Stomach smooth muscle (tissue), 2 donors: ENCODE measurements around the gene ARF3.

ENCODE experiments used
- H3K27ac ChIP-seq: one replicate; pipeline ENCODE4 v1.7.0; 2013; ENCODE audit warnings: mild to moderate bottlenecking, low read length, inconsistent platforms
- H3K27me3 ChIP-seq, 2 donors: one replicate each; pipeline ENCODE4 v1.7.0; 2013; ENCODE audit warnings: low read length in 2 of 2; ENCODE audit not compliant: insufficient read depth in 2 of 2, control insufficient read depth in 1 of 2
- H3K36me3 ChIP-seq, 2 donors: one replicate each; pipeline ENCODE4 v1.7.0; 2013; ENCODE audit warnings: low read length in 2 of 2; ENCODE audit not compliant: control insufficient read depth in 2 of 2, insufficient read depth in 2 of 2
- H3K4me1 ChIP-seq: one replicate; pipeline ENCODE4 v1.7.0; 2013; ENCODE audit warnings: low read length; ENCODE audit not compliant: control insufficient read depth, insufficient read depth
- H3K4me3 ChIP-seq, 2 donors: one replicate each; pipeline ENCODE4 v1.7.0; 2013; ENCODE audit warnings: low read length in 2 of 2
- H3K9ac ChIP-seq, 2 donors: one replicate each; pipeline ENCODE4 v1.7.0; 2013; ENCODE audit warnings: low read length in 2 of 2, mild to moderate bottlenecking in 1 of 2
- H3K9me3 ChIP-seq, 2 donors: one replicate each; pipeline ENCODE4 v1.7.0; 2013; ENCODE audit warnings: low read length in 2 of 2; ENCODE audit not compliant: control insufficient read depth in 2 of 2
- donor health status: healthy.
- donor health status: Pancreatic carcinoma.

Gene ARF3

GRCh38 chr12:48970702-48971334, 13.5 kb upstream of the ARF3 start:
- Histone ChIP-seq H3K9ac (no peak overlapping the region), H3K27me3 (peaks cover 49 to 64% of the 10 kb centered on the region in 2 donors), H3K27ac (no peak overlapping the region), H3K9me3 (no peaks in the 10 kb centered on the region), H3K4me3 (peak overlapping the region; percentile 41 to 55), H3K4me1 (peaks cover 21% of the 10 kb centered on the region), H3K36me3 (no peaks in the 10 kb centered on the region)

- Histone ChIP-seq H3K27ac (no peak overlapping the region), H3K27me3 (peaks cover 47 to 62% of the 10 kb centered on the region in 2 donors)
These were observed 12.8 kb upstream of the ARF3 start for GRCh38 chr12:48969833-48970701.

GRCh38 chr12:48969160-48969771, 12.0 kb upstream of the ARF3 start:
- Histone ChIP-seq H3K9me3 (no peaks in the 10 kb centered on the region), H3K4me3 (no peak overlapping the region), H3K36me3 (no peaks in the 10 kb centered on the region), H3K9ac (no peak overlapping the region), H3K27me3 (peaks cover 48 to 55% of the 10 kb centered on the region in 2 donors), H3K4me1 (peaks cover 21% of the 10 kb centered on the region), H3K27ac (no peak overlapping the region)

More at GRCh38 chr12:48969833-48970701, 12.8 kb upstream of the ARF3 start:
- H3K9me3 ChIP-seq = no peaks in the 10 kb centered on the region
- H3K9ac ChIP-seq = no peak overlapping the region
- no peaks in the 10 kb centered on the region for H3K36me3 ChIP-seq
- peaks cover 21% of the 10 kb centered on the region for H3K4me1 ChIP-seq
- peak overlapping the region in 1 of 2 donors; percentile 49 for H3K4me3 ChIP-seq

GRCh38 chr12:48968467-48968866, 11.2 kb upstream of the ARF3 start:
- H3K4me1 ChIP-seq = peaks cover 20% of the 10 kb centered on the region
- H3K36me3 ChIP-seq = no peaks in the 10 kb centered on the region
- no peak overlapping the region for H3K4me3 ChIP-seq
- peaks cover 41 to 49% of the 10 kb centered on the region in 2 donors for H3K27me3 ChIP-seq
- H3K27ac ChIP-seq = no peak overlapping the region
- no peaks in the 10 kb centered on the region for H3K9me3 ChIP-seq
- H3K9ac ChIP-seq = no peak overlapping the region

GRCh38 chr12:48967991-48968390, 10.7 kb upstream of the ARF3 start:
- Histone ChIP-seq H3K36me3 (no peaks in the 10 kb centered on the region), H3K27me3 (peaks cover 36 to 44% of the 10 kb centered on the region in 2 donors), H3K4me1 (peaks cover 19% of the 10 kb centered on the region), H3K9ac (no peak overlapping the region), H3K4me3 (no peak overlapping the region), H3K9me3 (no peaks in the 10 kb centered on the region), H3K27ac (no peak overlapping the region)

GRCh38 chr12:48966177-48966895, 9.0 kb upstream of the ARF3 start:
- Histone ChIP-seq H3K4me1 (peaks cover 12% of the 10 kb centered on the region), H3K4me3 (no peak overlapping the region), H3K9ac (no peak overlapping the region), H3K27me3 (peaks cover 22 to 28% of the 10 kb centered on the region in 2 donors), H3K27ac (no peak overlapping the region), H3K9me3 (no peaks in the 10 kb centered on the region), H3K36me3 (no peaks in the 10 kb centered on the region)

- H3K4me3 ChIP-seq = no peak overlapping the region
- no peaks in the 10 kb centered on the region for H3K36me3 ChIP-seq
- H3K9ac ChIP-seq = no peak overlapping the region
- H3K4me1 ChIP-seq = peaks cover 6% of the 10 kb centered on the region
- no peaks in the 10 kb centered on the region for H3K9me3 ChIP-seq
- no peak overlapping the region for H3K27ac ChIP-seq
- peaks cover 13 to 18% of the 10 kb centered on the region in 2 donors for H3K27me3 ChIP-seq
These were observed 8.1 kb upstream of the ARF3 start for GRCh38 chr12:48965298-48965838.

- H3K27ac ChIP-seq = no peak overlapping the region
- H3K9me3 ChIP-seq = no peaks in the 10 kb centered on the region
- no peak overlapping the region for H3K4me3 ChIP-seq
- H3K4me1 ChIP-seq = peaks cover 6% of the 10 kb centered on the region
- H3K36me3 ChIP-seq = no peaks in the 10 kb centered on the region
- H3K9ac ChIP-seq = no peak overlapping the region
- peaks cover 5 to 6% of the 10 kb centered on the region in 2 donors for H3K27me3 ChIP-seq
These were observed 4.5 kb upstream of the ARF3 start for GRCh38 chr12:48961801-48962200.

GRCh38 chr12:48961331-48961730, 4.0 kb upstream of the ARF3 start:
- H3K9me3 ChIP-seq = no peaks in the 10 kb centered on the region
- H3K9ac ChIP-seq = no peak overlapping the region
- H3K27ac ChIP-seq = no peak overlapping the region
- no peaks in the 10 kb centered on the region for H3K36me3 ChIP-seq
- H3K27me3 ChIP-seq = peaks cover 4 to 5% of the 10 kb centered on the region in 2 donors
- peaks cover 7% of the 10 kb centered on the region for H3K4me1 ChIP-seq
- no peak overlapping the region for H3K4me3 ChIP-seq

GRCh38 chr12:48960834-48961233, 3.5 kb upstream of the ARF3 start:
- Histone ChIP-seq H3K9me3 (no peaks in the 10 kb centered on the region), H3K4me3 (no peak overlapping the region), H3K4me1 (peaks cover 12% of the 10 kb centered on the region), H3K9ac (no peak overlapping the region), H3K27me3 (peaks cover 3 to 4% of the 10 kb centered on the region in 2 donors), H3K36me3 (no peaks in the 10 kb centered on the region), H3K27ac (no peak overlapping the region)
